ENCODE results near the gene DUSP11.
A peak's percentile ranks its signal among the peaks of the same experiment; 100 is the strongest.
"Not testable (repeated sequence)": the region's sequence is repeated elsewhere in the genome, so short reads cannot be mapped to it uniquely, and the experiment has no call there.

The DUSP11 gene

GRCh38 chr2:73772819-73773218 lies 7.1 kb downstream of the DUSP11 start:
- DNase-seq (ENCODE audit: low read depth) = no peak

GRCh38 chr2:73770725-73771124 lies 9.2 kb downstream of the DUSP11 start:
- DNase-seq (ENCODE audit: low read depth) = no peak

GRCh38 chr2:73766994-73767393 lies 12.9 kb downstream of the DUSP11 start:
- DNase-seq (ENCODE audit: low read depth) = no peak

- no peak for DNase-seq (ENCODE audit: low read depth)
These were observed 13.6 kb downstream of the DUSP11 start for GRCh38 chr2:73766349-73766748.

- no peak for DNase-seq (ENCODE audit: low read depth)
These were observed 15.0 kb downstream of the DUSP11 start for GRCh38 chr2:73764945-73765344.

GRCh38 chr2:73762571-73762970 lies 17.3 kb downstream of the DUSP11 start:
- no peak for DNase-seq (ENCODE audit: low read depth)

GRCh38 chr2:73759904-73760303 lies 20.0 kb downstream of the DUSP11 start:
- no peak for DNase-seq (ENCODE audit: low read depth)

GRCh38 chr2:73759285-73759764 lies 20.6 kb downstream of the DUSP11 start:
- no peak for DNase-seq (ENCODE audit: low read depth)

GRCh38 chr2:73754332-73754731 lies 25.6 kb downstream of the DUSP11 start:
- DNase-seq (ENCODE audit: low read depth) = not testable (repeated sequence)

- DNase-seq (ENCODE audit: low read depth) = no peak
These were observed 30.6 kb downstream of the DUSP11 start for GRCh38 chr2:73749314-73749713.

- no peak for DNase-seq (ENCODE audit: low read depth)
These were observed 33.1 kb downstream of the DUSP11 start for GRCh38 chr2:73746877-73747208.

GRCh38 chr2:73746015-73746876 lies 33.7 kb downstream of the DUSP11 start:
- no peak for DNase-seq (ENCODE audit: low read depth)

GRCh38 chr2:73740767-73741166 lies 39.1 kb downstream of the DUSP11 start:
- no peak for DNase-seq (ENCODE audit: low read depth)

- DNase-seq (ENCODE audit: low read depth) = no peak
These were observed 40.8 kb downstream of the DUSP11 start for GRCh38 chr2:73739101-73739500.

GRCh38 chr2:73736855-73737779 lies 42.8 kb downstream of the DUSP11 start, which contains the start of gene TPRKB:
TSS of gene TPRKB (minus strand) at chr2:73737345. CDS start at chr2:73734569, 2,776 bp downstream.
- DNase-seq (ENCODE audit: low read depth) = peak; percentile 98

GRCh38 chr2:73736378-73736777 lies 43.5 kb downstream of the DUSP11 start:
- DNase-seq (ENCODE audit: low read depth) = no peak

GRCh38 chr2:73730810-73731209 lies 49.1 kb downstream of the DUSP11 start:
- no peak for DNase-seq (ENCODE audit: low read depth)

GRCh38 chr2:73728711-73729110 lies 51.2 kb downstream of the DUSP11 start:
- no peak for DNase-seq (ENCODE audit: low read depth)

GRCh38 chr2:73728043-73728442 lies 51.9 kb downstream of the DUSP11 start:
- no peak for DNase-seq (ENCODE audit: low read depth)

- not testable (repeated sequence) for DNase-seq (ENCODE audit: low read depth)
These were observed 53.2 kb downstream of the DUSP11 start for GRCh38 chr2:73726657-73727056.

- no peak for DNase-seq (ENCODE audit: low read depth)
These were observed 60.9 kb downstream of the DUSP11 start for GRCh38 chr2:73718851-73719621.

GRCh38 chr2:73718421-73718820 lies 61.5 kb downstream of the DUSP11 start:
- DNase-seq (ENCODE audit: low read depth) = no peak
